AG09309 (cell line): ENCODE data around the gene RMI1.
"Not testable (repeated sequence)": the region's sequence is repeated elsewhere in the genome, so short reads cannot be mapped to it uniquely, and the experiment has no call there.

Source experiments
- DNase-seq: peaks from one replicate; pipeline ENCODE4 v3.0.0-alpha.2; 2010; ENCODE audit warnings: low read depth
- H3K4me3 ChIP-seq: 2 replicates; pipeline ENCODE4 v1.5.1; 2011; ENCODE audit warnings: mild to moderate bottlenecking, low read depth, low read length, moderate library complexity; ENCODE audit not compliant: control insufficient read depth
- TF ChIP-seq, protein P1 (sequence below): IDR thresholded peaks from 2 replicates; pipeline ENCODE4 v1.5.1; 2011; ENCODE audit warnings: mild to moderate bottlenecking, low read depth, low read length, inconsistent platforms; ENCODE audit not compliant: insufficient read depth, control insufficient read depth; ENCODE audit errors: missing control alignments

Gene RMI1

GRCh38 chr9:84024041-84024575 lies 43.5 kb downstream of the RMI1 start:
- H3K4me3 ChIP-seq, result no peak overlapping the region
- TF ChIP-seq, protein P1, sequence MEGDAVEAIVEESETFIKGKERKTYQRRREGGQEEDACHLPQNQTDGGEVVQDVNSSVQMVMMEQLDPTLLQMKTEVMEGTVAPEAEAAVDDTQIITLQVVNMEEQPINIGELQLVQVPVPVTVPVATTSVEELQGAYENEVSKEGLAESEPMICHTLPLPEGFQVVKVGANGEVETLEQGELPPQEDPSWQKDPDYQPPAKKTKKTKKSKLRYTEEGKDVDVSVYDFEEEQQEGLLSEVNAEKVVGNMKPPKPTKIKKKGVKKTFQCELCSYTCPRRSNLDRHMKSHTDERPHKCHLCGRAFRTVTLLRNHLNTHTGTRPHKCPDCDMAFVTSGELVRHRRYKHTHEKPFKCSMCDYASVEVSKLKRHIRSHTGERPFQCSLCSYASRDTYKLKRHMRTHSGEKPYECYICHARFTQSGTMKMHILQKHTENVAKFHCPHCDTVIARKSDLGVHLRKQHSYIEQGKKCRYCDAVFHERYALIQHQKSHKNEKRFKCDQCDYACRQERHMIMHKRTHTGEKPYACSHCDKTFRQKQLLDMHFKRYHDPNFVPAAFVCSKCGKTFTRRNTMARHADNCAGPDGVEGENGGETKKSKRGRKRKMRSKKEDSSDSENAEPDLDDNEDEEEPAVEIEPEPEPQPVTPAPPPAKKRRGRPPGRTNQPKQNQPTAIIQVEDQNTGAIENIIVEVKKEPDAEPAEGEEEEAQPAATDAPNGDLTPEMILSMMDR, result no peak
- DNase-seq, result no peak

DNA sequence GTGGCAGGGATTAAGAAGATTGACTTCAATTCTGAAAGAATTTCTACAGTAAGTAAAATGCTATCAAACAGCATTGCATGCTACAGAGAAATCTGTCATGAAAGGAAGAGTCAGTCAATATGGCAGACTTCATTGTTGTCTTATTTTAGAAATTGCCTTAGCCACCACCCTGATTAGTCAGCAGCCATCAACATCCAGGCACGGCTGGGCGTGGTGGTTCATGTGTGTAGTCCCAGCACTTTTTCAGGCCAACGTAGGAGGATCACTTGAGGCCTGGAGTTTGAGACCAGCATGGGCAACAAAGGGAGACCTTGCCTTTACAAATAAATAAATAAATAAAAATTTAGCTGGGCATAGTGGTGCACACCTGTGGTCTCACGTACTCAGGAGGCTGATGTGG lies 46.6 kb downstream of the RMI1 start:
- TF ChIP-seq, protein P1, result no peak
- DNase-seq, result no peak
- H3K4me3 ChIP-seq, result no peak overlapping the region

DNA sequence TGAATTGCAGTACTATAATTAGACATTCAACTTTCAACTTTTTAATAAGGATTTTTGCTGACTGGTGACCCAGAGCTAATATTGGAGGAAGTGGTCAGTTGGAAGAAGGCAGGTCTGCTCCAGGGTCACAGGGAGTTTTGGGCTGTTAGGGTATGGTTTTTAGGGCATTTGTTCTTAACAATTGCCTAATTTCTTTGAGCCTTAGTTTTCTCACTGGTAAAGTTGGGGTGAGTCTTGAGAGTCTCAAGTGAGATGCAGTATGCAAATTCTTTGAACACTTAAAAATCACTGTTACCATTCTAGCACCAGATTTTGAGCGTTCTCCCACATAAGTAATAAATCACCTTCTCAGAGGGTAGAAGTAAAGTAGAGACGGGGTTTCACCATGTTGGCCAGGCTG lies 50.9 kb downstream of the RMI1 start:
- H3K4me3 ChIP-seq, result no peak overlapping the region
- TF ChIP-seq, protein P1, result no peak
- DNase-seq, result no peak

- not testable (repeated sequence) for DNase-seq, H3K4me3 ChIP-seq
Observed at GRCh38 chr9:84041857-84042256, 61.3 kb downstream of the RMI1 start.

GRCh38 chr9:84045481-84046097 lies 65.0 kb downstream of the RMI1 start:
- no peak for DNase-seq
- TF ChIP-seq, protein P1, result no peak
- no peak overlapping the region for H3K4me3 ChIP-seq
